Subcutaneous preadipocyte (primary cell): ENCODE results near the gene HELT. TPM values are rescaled to one million over a fixed set of nuclear protein-coding genes. Genes with fewer than 3 reads are reported as not detected.

Source experiments
- total RNA-seq: library from RNA; depleted of rRNA; stranded (reverse); fragments of >200 nt; gene quantifications from 2 replicates; pipeline ENCODE4 v1.2.3, GENCODE V29; 2012

The HELT gene
- not detected in 2 replicates for total RNA-seq

GRCh38 chr4:185017964-185018772 lies at the start of gene HELT:
Gene HELT, plus strand, starts transcription at chr4:185018490. Its CDS starts 439 bp downstream, at chr4:185018929.

Other genes starting within 250 kb of the HELT start
- gene ACSL1, start 192.5 kb upstream of the HELT start, total RNA-seq = 66.1 and 95.9 TPM in 2 replicates
- gene SLC25A4, start 124.8 kb downstream of the HELT start, total RNA-seq = 3.7 and 4.8 TPM in 2 replicates
- 39.3 and 53.0 TPM in 2 replicates for gene CFAP97, start 185.5 kb downstream of the HELT start, total RNA-seq
- 16.5 and 18.6 TPM in 2 replicates for gene SNX25, start 191.1 kb downstream of the HELT start, total RNA-seq